Measurements from ENCODE around the gene GIT2. TPM values are rescaled to one million over a fixed set of nuclear protein-coding genes. Genes with fewer than 3 reads are reported as not detected.
"Not testable (repeated sequence)": the region's sequence is repeated elsewhere in the genome, so short reads cannot be mapped to it uniquely, and the experiment has no call there.

GIT2 gene
- total RNA-seq, 1 donor from 2014 or later, result 66.6 TPM

DNA sequence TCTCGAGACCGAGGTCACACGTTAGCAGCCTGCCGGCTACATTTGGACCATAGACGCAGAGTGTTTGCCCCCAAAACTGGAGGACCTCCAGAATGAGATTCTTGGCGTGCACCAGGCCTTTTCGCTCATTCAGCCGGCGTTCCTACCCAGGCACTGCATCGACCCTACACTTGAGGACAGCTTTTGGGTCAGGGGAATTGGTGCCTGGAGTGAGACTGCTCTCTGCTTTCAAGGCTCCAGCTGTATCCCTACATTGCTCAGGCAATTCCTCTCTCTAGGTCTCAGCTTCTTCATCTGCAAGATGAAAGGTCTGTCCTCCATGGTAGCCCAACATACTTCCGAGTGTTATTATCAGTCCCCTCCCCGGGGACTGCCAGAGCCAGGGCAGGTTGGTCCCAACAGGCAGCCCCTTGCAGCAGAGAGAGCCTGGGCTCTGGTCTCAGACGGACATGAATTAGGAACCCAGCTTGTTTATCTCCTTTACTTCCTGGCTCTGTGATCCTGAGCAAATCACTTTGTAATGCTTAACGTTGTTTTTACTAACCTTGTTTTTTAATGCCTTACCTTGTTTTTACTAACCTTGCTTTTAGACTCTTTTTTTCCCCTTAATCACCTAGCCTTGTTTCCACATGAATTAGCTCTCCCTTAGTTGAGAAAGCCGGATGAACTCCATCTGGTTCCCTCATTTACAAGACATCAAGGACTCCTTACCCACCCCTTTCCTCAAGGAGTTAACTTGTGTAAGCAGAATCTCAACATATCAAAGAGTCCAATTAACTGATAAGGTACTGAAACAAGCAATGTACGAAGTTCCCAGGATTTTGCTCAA lies 95.2 kb downstream of the GIT2 start:
- intact Hi-C loops (cut with DNase I), result no loop called here
- DNase-seq (ENCODE audit: low spot score) (no peak), ATAC-seq (peak; percentile 12)

- peak; percentile 91 for DNase-seq (ENCODE audit: low spot score)
- intact Hi-C loops (cut with DNase I), result no loop called here
- peak; percentile 96 for ATAC-seq
Observed at GRCh38 chr12:109899783-109900751, 96.1 kb downstream of the GIT2 start, which contains the start of gene TCHP. Gene TCHP (plus strand): TSS chr12:109900274. CDS start chr12:109903027, 2,753 bp downstream.

- peak; percentile 6 for ATAC-seq
- DNase-seq (ENCODE audit: low spot score); intact Hi-C loops (cut with DNase I): not testable (repeated sequence)
Observed at GRCh38 chr12:109899345-109899744, 96.8 kb downstream of the GIT2 start.

GRCh38 chr12:109897029-109897428 lies 99.1 kb downstream of the GIT2 start:
- no peak for ATAC-seq
- DNase-seq (ENCODE audit: low spot score), result no peak
- intact Hi-C loops (cut with DNase I), result no loop called here

GRCh38 chr12:109896188-109896587 lies 100.0 kb downstream of the GIT2 start:
- intact Hi-C loops (cut with DNase I), result no loop called here
- ATAC-seq (no peak), DNase-seq (ENCODE audit: low spot score) (no peak)

- ATAC-seq (no peak), DNase-seq (ENCODE audit: low spot score) (no peak)
- intact Hi-C loops (cut with DNase I), result no loop called here
Observed at GRCh38 chr12:109894939-109895338, 101.2 kb downstream of the GIT2 start.

- ATAC-seq (no peak), DNase-seq (ENCODE audit: low spot score) (no peak)
- intact Hi-C loops (cut with DNase I), result no loop called here
Observed at GRCh38 chr12:109893261-109893995, 102.7 kb downstream of the GIT2 start.

DNA sequence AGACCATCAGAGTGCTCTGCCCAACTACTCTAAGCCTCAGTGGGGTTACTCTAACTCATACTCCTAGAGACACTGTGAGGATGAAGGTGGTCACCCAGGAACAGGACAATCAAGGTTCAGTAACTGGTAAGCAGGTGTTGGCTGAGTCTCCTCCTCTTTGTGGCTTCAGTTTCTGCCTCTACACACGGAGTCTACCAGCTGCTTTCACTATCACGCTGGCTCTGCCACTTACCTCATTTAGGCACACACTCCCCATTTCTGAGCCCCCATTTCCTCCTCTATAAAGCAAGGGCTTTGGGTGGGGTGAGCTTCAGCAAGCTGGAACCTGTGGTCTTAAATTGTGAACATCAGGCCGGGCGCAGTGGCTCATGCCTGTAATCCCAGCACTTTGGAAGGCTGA lies 103.4 kb downstream of the GIT2 start:
- intact Hi-C loops (cut with DNase I), result no loop called here
- DNase-seq (ENCODE audit: low spot score) (no peak), ATAC-seq (no peak)

- ATAC-seq (no peak), DNase-seq (ENCODE audit: low spot score) (no peak)
- intact Hi-C loops (cut with DNase I), result no loop called here
Observed at GRCh38 chr12:109892165-109892715, 103.9 kb downstream of the GIT2 start.

DNA sequence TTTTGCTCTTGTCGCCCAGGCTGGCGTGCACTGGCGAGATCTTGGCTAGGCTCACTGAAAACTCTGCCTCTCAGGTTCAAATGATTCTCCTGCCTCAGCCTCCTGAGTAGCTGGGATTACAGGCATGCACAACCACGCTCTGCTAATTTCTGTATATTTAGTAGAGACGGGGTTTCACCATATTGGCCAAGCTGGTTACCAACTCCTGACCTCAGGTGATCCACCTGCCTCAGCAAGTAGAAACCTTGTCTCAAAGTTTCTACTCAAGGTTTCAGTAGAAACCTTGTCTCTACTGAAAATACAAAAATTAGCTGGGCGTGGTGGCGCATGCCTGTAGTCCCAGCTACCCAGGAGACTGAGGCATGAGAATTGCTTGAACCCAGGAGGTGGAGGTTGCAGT lies 104.4 kb downstream of the GIT2 start:
- DNase-seq (ENCODE audit: low spot score); intact Hi-C loops (cut with DNase I); ATAC-seq: not testable (repeated sequence)

DNA sequence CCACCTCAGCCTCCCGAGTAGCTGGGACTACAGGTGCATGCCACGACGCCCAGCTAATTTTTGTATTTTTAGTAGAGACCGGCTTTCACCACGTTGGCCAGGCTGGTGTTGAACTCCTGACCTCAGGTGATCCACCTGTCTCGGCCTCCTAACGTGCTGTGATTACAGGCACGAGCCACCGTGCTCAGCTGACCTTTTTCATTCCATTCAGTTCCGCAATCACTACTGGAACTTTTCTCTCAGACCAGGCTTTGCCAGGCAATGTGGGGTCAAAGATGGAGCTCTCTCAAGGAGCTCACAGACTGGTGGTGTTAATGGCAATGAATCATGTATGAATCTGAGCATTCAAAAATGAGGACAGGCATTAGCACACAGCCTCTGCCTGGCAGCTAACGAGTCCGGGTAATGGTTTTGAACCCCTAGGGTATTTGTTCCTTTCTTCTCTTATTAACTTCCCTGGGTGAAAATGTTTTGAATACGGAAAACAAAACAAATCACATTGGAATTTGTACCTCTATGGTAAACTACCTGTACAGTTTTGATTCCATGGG lies 105.5 kb downstream of the GIT2 start:
- ATAC-seq (no peak), DNase-seq (ENCODE audit: low spot score) (no peak)
- intact Hi-C loops (cut with DNase I), result no loop called here

DNA sequence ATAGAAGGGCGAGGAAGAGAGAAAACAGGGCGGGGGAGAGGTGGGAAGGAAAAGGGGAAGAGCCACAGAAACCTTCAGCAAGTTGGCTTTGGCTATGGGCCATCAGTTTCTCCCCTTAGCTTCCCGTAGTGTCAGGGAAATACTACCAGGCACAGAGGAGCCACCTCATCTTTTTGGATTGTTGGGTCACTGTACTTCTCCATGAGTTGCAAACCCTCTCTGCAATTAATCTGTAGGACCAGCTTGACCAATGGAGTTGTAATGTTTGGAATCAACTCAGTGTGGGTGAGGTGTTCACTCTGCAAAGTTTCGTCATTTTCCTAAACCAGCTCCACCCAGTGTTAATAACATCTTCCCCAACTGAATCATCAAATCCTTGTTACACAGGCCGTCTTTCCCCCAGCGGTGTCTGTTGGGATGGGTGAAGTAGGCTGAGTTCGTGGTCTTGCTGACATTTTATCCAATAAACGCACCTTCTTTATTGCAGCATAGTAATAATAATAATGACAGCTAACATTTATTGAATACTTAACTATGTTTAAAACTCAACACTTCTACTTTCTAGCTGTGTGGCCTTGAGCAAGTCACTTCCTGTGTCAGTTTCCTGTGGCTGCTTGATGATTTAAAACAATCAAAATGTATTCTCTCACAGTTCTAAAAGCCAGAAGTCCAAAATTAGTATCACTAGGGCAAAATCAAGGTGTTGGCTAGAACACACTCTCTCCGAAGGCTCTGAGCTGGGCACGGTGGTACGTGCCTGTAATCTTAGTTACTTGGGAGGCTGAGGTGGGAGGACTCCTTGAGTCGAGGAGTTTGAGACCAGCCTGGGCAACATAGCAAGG lies 107.8 kb downstream of the GIT2 start:
- peak; percentile 44 for ATAC-seq
- DNase-seq (ENCODE audit: low spot score), result no peak
- intact Hi-C loops (cut with DNase I), result no loop called here

DNA sequence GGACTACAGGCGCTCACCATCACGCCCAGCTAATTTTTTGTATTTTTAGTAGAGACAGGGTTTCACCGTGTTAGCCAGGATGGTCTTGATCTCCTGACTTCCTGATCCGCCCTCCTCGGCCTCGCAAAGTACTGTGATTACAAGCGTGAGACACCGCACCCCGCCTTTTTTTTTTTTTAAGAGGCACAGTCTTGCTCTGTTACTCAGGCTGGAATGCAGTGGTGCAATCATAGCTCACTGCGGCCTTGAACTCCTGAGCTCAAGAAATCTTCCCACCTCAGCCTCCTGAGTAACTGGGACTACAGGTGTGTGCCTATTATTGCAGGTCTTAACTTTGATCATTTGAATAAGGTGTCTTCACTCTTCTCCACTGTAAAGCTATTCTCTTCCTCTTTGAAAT lies 110.6 kb downstream of the GIT2 start:
- ATAC-seq (no peak), DNase-seq (ENCODE audit: low spot score) (no peak)
- intact Hi-C loops (cut with DNase I), result no loop called here

DNA sequence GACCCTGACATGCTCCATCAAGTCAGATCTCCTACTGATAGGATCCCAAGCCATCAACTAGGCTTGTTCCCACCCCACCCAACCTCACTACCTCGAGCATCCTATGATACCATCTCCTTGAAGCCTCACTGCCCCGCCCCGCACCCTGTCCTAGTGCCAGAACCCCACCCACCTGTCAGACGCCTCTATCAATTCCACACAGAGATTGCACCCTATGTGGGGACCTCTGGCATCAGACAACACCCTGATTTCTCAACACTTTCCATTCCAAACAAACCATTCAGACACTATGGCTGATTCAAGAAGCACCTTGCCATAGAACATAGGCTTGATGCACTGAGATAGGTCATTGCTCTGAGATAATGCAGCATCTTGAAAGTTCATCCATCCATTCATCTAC lies 112.7 kb downstream of the GIT2 start:
- intact Hi-C loops (cut with DNase I), result loop anchor here (5.0 kb wide), 1 partner anchor 76 kb away; no protein-coding TSS in a partner anchor
- ATAC-seq (no peak), DNase-seq (ENCODE audit: low spot score) (no peak)

DNA sequence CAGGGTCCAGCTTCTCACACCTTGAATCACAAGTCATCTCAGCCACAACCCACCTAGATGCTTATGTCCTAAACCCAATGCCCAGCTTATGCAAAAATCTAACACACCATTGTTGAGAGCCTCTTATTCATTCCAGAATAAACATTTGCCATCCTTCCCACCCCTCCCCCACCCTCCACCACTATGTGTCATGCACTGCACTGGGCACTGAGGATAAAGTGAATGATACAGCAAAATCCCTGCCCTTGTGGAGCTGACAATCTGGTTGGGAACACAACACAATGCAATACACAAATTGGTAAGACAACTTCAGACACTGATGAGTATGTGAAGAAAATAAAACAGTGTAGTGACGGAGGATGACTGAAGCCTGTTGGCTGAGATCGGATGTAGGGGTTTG lies 114.4 kb downstream of the GIT2 start:
- DNase-seq (ENCODE audit: low spot score), result no peak
- intact Hi-C loops (cut with DNase I), result loop anchor here (5.0 kb wide), 1 partner anchor 74 kb away; no protein-coding TSS in a partner anchor
- ATAC-seq, result no peak

GRCh38 chr12:109880938-109881337 lies 115.2 kb downstream of the GIT2 start:
- ATAC-seq (no peak), DNase-seq (ENCODE audit: low spot score) (no peak)
- intact Hi-C loops (cut with DNase I), result loop anchor here (5.0 kb wide), 1 partner anchor 74 kb away; no protein-coding TSS in a partner anchor

Measured in sciatic nerve (tissue), 2 donors.